HCT116 (cell line): Measurements from ENCODE around the gene SEC22C. TPM values are rescaled to one million over a fixed set of nuclear protein-coding genes. Genes with fewer than 3 reads are reported as not detected.
A peak's percentile ranks its signal among the peaks of the same experiment; 100 is the strongest.

Source experiments
- ATAC-seq: fragments of 200-7000 bp; cut with Tn5 transposase; 2 replicates; pipeline ENCODE4 v1.9.1; 2020; ENCODE audit warnings: mild to moderate bottlenecking, moderate library complexity
- BruUV-seq: library from RNA; stranded (reverse); fragments of 400-500 nt; replicated peaks from 2 replicates; lab custom pipeline; 2021; lab: Mats Ljungman, UMichigan
- CTCF ChIA-PET: fragments of 300-600 bp; sonication (Branson Sonifier 250); formaldehyde crosslinking; loops from one replicate; lab custom pipeline; 2021; ENCODE audit warnings: antibody characterized with exemption; lab: Charles Lee
- POLR2A ChIA-PET: fragments of 300-600, 350-600 bp; sonication (Branson Sonifier 250); formaldehyde crosslinking; loops from one replicate; lab custom pipeline; 2021; ENCODE audit warnings: antibody characterized with exemption; lab: Charles Lee
- RAD21 ChIA-PET, 2 experiments: fragments of 300-600 bp; sonication (Branson Sonifier 250); formaldehyde crosslinking; loops; one replicate each; lab custom pipeline; 2023; ENCODE audit warnings: low total read pairs in 2 of 2; ENCODE audit not compliant: uncharacterized antibody in 2 of 2, unreplicated experiment in 2 of 2, low non-redundant PET in 1 of 2; lab: Charles Lee
- DNase-seq: peaks from one replicate; pipeline ENCODE4 v3.0.0-alpha.2; 2010; ENCODE audit warnings: low read depth, low spot score
- H2AFZ ChIP-seq: fragments of 200-600 bp; shearing (Covaris generic), sonication (generic); 2 replicates; pipeline ENCODE4 v1.6.1; 2017; ENCODE audit warnings: low read depth, mixed run types, mixed read lengths, antibody characterized with exemption, low read length; ENCODE audit not compliant: poor library complexity, severe bottlenecking
- H3K27ac ChIP-seq: 2 replicates; pipeline ENCODE4 v1.5.1; 2012; ENCODE audit warnings: low read depth, low read length
- H3K27me3 ChIP-seq: fragments of 200-600 bp; sonication (generic); 2 replicates; pipeline ENCODE4 v1.6.1; 2016; ENCODE audit warnings: mixed run types, low read length, mixed read lengths; ENCODE audit not compliant: insufficient read depth
- H3K36me3 ChIP-seq, 2 experiments: fragments of 200-500 bp in 1 of 2; fragments of 200-600 bp in 1 of 2; sonication (Bioruptor generic) in 1 of 2; sonication (generic) in 1 of 2; 2 replicates each; pipeline versions ENCODE4 v1.5.1 to v1.6.1; 2014 to 2016; ENCODE audit warnings: low read length in 2 of 2, inconsistent platforms in 1 of 2, mixed read lengths in 1 of 2, mixed run types in 1 of 2; ENCODE audit not compliant: insufficient read depth in 2 of 2, control insufficient read depth in 1 of 2
- H3K4me1 ChIP-seq, 2 experiments: fragments of 200-600 bp in 1 of 2; sonication (generic) in 1 of 2; 2 replicates each; pipeline versions ENCODE4 v1.5.1 to v1.6.1; 2012 to 2017; ENCODE audit warnings: low read length in 2 of 2, inconsistent platforms in 1 of 2, mild to moderate bottlenecking in 1 of 2, mixed read lengths in 1 of 2, mixed run types in 1 of 2, moderate library complexity in 1 of 2; ENCODE audit not compliant: insufficient read depth in 2 of 2, control insufficient read depth in 1 of 2
- H3K4me2 ChIP-seq: fragments of 200-600 bp; sonication (generic); 2 replicates; pipeline ENCODE4 v1.6.1; 2017; ENCODE audit warnings: mixed run types, low read length, mixed read lengths
- H3K4me3 ChIP-seq, 2 experiments: fragments of 200-600 bp in 1 of 2; sonication (generic) in 1 of 2; replicated peaks in 1 of 2; 2 replicates each; pipeline ENCODE4 v1.5.1; 2011 to 2016; ENCODE audit warnings: low read length in 2 of 2, control low read depth in 1 of 2, low read depth in 1 of 2, mild to moderate bottlenecking in 1 of 2, mixed read lengths in 1 of 2, mixed run types in 1 of 2
- H3K79me2 ChIP-seq: fragments of 200-600 bp; sonication (generic); 2 replicates; pipeline ENCODE4 v1.6.1; 2017; ENCODE audit warnings: mild to moderate bottlenecking, mixed run types, low read length, moderate library complexity, mixed read lengths; ENCODE audit not compliant: insufficient read depth
- H3K9ac ChIP-seq: fragments of 200-600 bp; sonication (generic); 2 replicates; pipeline ENCODE4 v1.6.1; 2016; ENCODE audit warnings: low read length, mixed read lengths
- H3K9me2 ChIP-seq: fragments of 200-600 bp; sonication (generic), shearing (Covaris generic); 2 replicates; pipeline ENCODE4 v1.6.1; 2017; ENCODE audit warnings: mixed run types, mild to moderate bottlenecking, moderate library complexity; ENCODE audit not compliant: insufficient read depth
- H3K9me3 ChIP-seq, 2 experiments: fragments of 200-500 bp in 1 of 2; fragments of 200-600 bp in 1 of 2; sonication (Bioruptor generic) in 1 of 2; sonication (generic) in 1 of 2; 2 replicates each; pipeline ENCODE4 v1.6.1; 2014 to 2017; ENCODE audit warnings: low read length in 2 of 2, mixed read lengths in 2 of 2, inconsistent platforms in 1 of 2, low read depth in 1 of 2, mild to moderate bottlenecking in 1 of 2, mixed run types in 1 of 2, moderate library complexity in 1 of 2; ENCODE audit not compliant: control insufficient read depth in 1 of 2, insufficient read depth in 1 of 2
- H4K20me1 ChIP-seq: fragments of 200-600 bp; sonication (generic), shearing (Covaris generic); 2 replicates; pipeline ENCODE4 v1.6.1; 2017; ENCODE audit warnings: mixed run types, mild to moderate bottlenecking, moderate library complexity; ENCODE audit not compliant: insufficient read depth
- CTCF ChIP-seq, 3 experiments: fragments of 200-600 bp in 1 of 3; sonication (generic) in 1 of 3; IDR thresholded peaks in 2 of 3; conservative IDR thresholded peaks in 1 of 3; 2 replicates each; pipeline ENCODE4 v1.5.1; 2012 to 2017; ENCODE audit warnings: low read depth in 2 of 3, low read length in 2 of 3, antibody characterized with exemption in 1 of 3, borderline replicate concordance in 1 of 3, control low read depth in 1 of 3, mild to moderate bottlenecking in 1 of 3, mixed read lengths in 1 of 3, mixed run types in 1 of 3, moderate library complexity in 1 of 3; ENCODE audit not compliant: insufficient read depth in 1 of 3
- EGR1 ChIP-seq: IDR thresholded peaks from 2 replicates; pipeline ENCODE4 v1.6.1; 2012; ENCODE audit warnings: low read depth
- ELF1 ChIP-seq: IDR thresholded peaks from 2 replicates; pipeline ENCODE4 v1.6.1; 2012; ENCODE audit warnings: low read depth, borderline replicate concordance
- EZH2 ChIP-seq: fragments of 200-600 bp; sonication (generic); IDR thresholded peaks from 2 replicates; pipeline ENCODE4 v1.6.1; 2017; ENCODE audit warnings: antibody characterized with exemption, mixed run types
- JUND ChIP-seq: IDR thresholded peaks from 2 replicates; pipeline ENCODE4 v1.6.1; 2012
- ZNF274 ChIP-seq: fragments of 200-500 bp; sonication (Bioruptor generic); IDR thresholded peaks from 2 replicates; pipeline ENCODE4 v1.6.1; 2014; ENCODE audit warnings: mild to moderate bottlenecking, low read depth, low read length, inconsistent platforms
- intact Hi-C: fragments of 100-400 bp; cut with micrococcal nuclease; formaldehyde crosslinking; loops from 2 replicates; pipeline ENCODE4 v1.10.0; 2022
- total RNA-seq: library from RNA; stranded (reverse); gene quantifications from one replicate; pipeline ENCODE4 v1.2.1, GENCODE V29; 2021; ENCODE audit not compliant: unreplicated experiment

The SEC22C gene
- total RNA-seq, 1 experiment from 2014 or later: 43.4 TPM

- H3K79me2 ChIP-seq: no peaks in the 10 kb centered on the region
- no peaks in the 10 kb centered on the region for H4K20me1 ChIP-seq
- H3K36me3 ChIP-seq: no peaks in the 10 kb centered on the region
- peaks cover 18 to 66% of the 10 kb centered on the region in 2 experiments for H3K4me1 ChIP-seq
- CTCF ChIA-PET: interaction anchor here (0.8 to 1.1 kb wide), 3 partner anchors 38 to 242 kb away, joined by 3 to 5 read pairs (median 4); no protein-coding TSS in a partner anchor
- ATAC-seq (no peak), DNase-seq (no peak)
- POLR2A ChIA-PET: interaction anchor here (0.6 to 1.2 kb wide), 11 partner anchors 10 to 279 kb away, joined by 3 to 13 read pairs (median 4); partner anchors contain the start of gene SEC22C
- no TSS peak for BruUV-seq
- peak overlapping the region; percentile 89 for H3K4me2 ChIP-seq
- RAD21 ChIA-PET: interaction anchor here (0.7 to 1.6 kb wide), 3 partner anchors 25 to 272 kb away, joined by 3 to 8 read pairs (median 4); no protein-coding TSS in a partner anchor
- H3K9me2 ChIP-seq: no peaks in the 10 kb centered on the region
- intact Hi-C loops: no loop called here
- TF ChIP-seq EZH2 (no peak), CTCF (IDR thresholded peaks at IDR 0.05 in 2 of 3, conservative IDR thresholded peaks at IDR 0.05 in 1 of 3; ENCODE audit: borderline replicate concordance in 1 of 3, insufficient read depth in 1 of 3, low read depth in 2 of 3, low read length in 2 of 3) (peak in 1 of 3 experiments; percentile 27; a peak in 2 of 6 replicates)
- no peaks in the 10 kb centered on the region for H3K27me3 ChIP-seq
- peak overlapping the region; percentile 2 to 63; a peak in 3 of 4 replicates for H3K4me3 ChIP-seq
- no peak overlapping the region for H3K27ac ChIP-seq
- peak overlapping the region; percentile 69 for H3K9ac ChIP-seq
- H2AFZ ChIP-seq: peak overlapping the region; percentile 64
- no peaks in the 10 kb centered on the region for H3K9me3 ChIP-seq
Measured at GRCh38 chr3:42501681-42502428, 79.9 kb downstream of the SEC22C start.

GRCh38 chr3:42501321-42501680 is 80.5 kb downstream of the SEC22C start:
- ATAC-seq (no peak), DNase-seq (no peak)
- Histone ChIP-seq H3K4me2 (peak overlapping the region; percentile 89), H3K4me1 (peaks cover 18 to 66% of the 10 kb centered on the region in 2 experiments), H2AFZ (no peak overlapping the region), H3K27ac (no peak overlapping the region), H3K9me2 (no peaks in the 10 kb centered on the region), H3K27me3 (no peaks in the 10 kb centered on the region), H3K36me3 (no peaks in the 10 kb centered on the region), H4K20me1 (no peaks in the 10 kb centered on the region)
- no TSS peak for BruUV-seq
- ChIA-PET CTCF (no interaction called here), RAD21 (interaction anchor here in 1 of 2 experiments (1.6 kb wide), 1 partner anchor 272 kb away, joined by 4 read pairs; no protein-coding TSS in a partner anchor)
- intact Hi-C loops: no loop called here
- no peak for TF ChIP-seq ZNF274
- TF ChIP-seq JUND: no peak
- TF ChIP-seq EGR1: no peak
- TF ChIP-seq ELF1: no peak
- TF ChIP-seq, all 23 proteins: peak for 0
- H3K9ac ChIP-seq: 0 out of 2 replicates have a peak overlapping the region, but pooled peaks have one; percentile 69
- POLR2A ChIA-PET: interaction anchor here (1.2 kb wide), 1 partner anchor 80 kb away, joined by 5 read pairs; the partner anchor contains the start of gene SEC22C
- no peaks in the 10 kb centered on the region for H3K9me3 ChIP-seq
- H3K4me3 ChIP-seq: no peak overlapping the region
- no peaks in the 10 kb centered on the region for H3K79me2 ChIP-seq
